IMR-90 (cell line): ENCODE results near the gene SAMD1. TPM values are rescaled to one million over a fixed set of nuclear protein-coding genes. Genes with fewer than 3 reads are reported as not detected.

Experiments
- ATAC-seq: fragments of 200-7000 bp; cut with Tn5 transposase; 2 replicates; pipeline ENCODE4 v1.9.1; 2020; ENCODE audit warnings: low read depth, mild to moderate bottlenecking, moderate library complexity
- BruUV-seq: library from RNA; stranded (reverse); fragments of 400-500 nt; replicated peaks from 2 replicates; lab custom pipeline; 2021; lab: Mats Ljungman, UMichigan
- CTCF ChIA-PET: fragments of 300-600 bp; formaldehyde crosslinking; extraction: SDS; loops from one replicate; lab custom pipeline; 2021; ENCODE audit warnings: antibody characterized with exemption; lab: Yijun Ruan, JAX
- POLR2A ChIA-PET: fragments of 300-600 bp; sonication (Branson Sonifier 250); formaldehyde crosslinking; loops from one replicate; lab custom pipeline; 2022; ENCODE audit warnings: antibody characterized with exemption; ENCODE audit not compliant: unreplicated experiment; lab: Charles Lee
- DNase-seq: peaks from one replicate; pipeline ENCODE4 v3.0.0; 2013
- H2AFZ ChIP-seq: replicated peaks from 2 replicates; pipeline ENCODE3; 2013; ENCODE audit warnings: low read length, mild to moderate bottlenecking; ENCODE audit not compliant: poor library complexity
- H2AK5ac ChIP-seq: 2 replicates; pipeline ENCODE4 v1.6.1; 2013; ENCODE audit warnings: low read depth, low read length, inconsistent platforms
- H2AK9ac ChIP-seq: replicated peaks from 2 replicates; pipeline ENCODE3; 2013; ENCODE audit warnings: mild to moderate bottlenecking, low read depth, low read length, moderate library complexity; ENCODE audit not compliant: poor library complexity
- H2BK120ac ChIP-seq: 2 replicates; pipeline ENCODE4 v1.6.1; 2013; ENCODE audit warnings: low read depth, low read length, inconsistent platforms
- H2BK15ac ChIP-seq: 3 replicates; pipeline ENCODE4 v1.6.1; 2013; ENCODE audit warnings: low read depth, low read length, inconsistent platforms
- H2BK20ac ChIP-seq: 2 replicates; pipeline ENCODE4 v1.6.1; 2013; ENCODE audit warnings: low read depth, mild to moderate bottlenecking, inconsistent platforms, low read length, moderate library complexity
- H2BK5ac ChIP-seq: 2 replicates; pipeline ENCODE4 v1.6.1; 2013; ENCODE audit warnings: mild to moderate bottlenecking, low read depth, low read length, inconsistent platforms; ENCODE audit not compliant: poor library complexity, severe bottlenecking
- H3K14ac ChIP-seq: replicated peaks from 2 replicates; pipeline ENCODE4 v1.6.1; 2013; ENCODE audit warnings: low read depth, low read length, inconsistent platforms
- H3K18ac ChIP-seq: 2 replicates; pipeline ENCODE4 v1.6.1; 2013; ENCODE audit warnings: low read depth, low read length, control low read depth
- H3K23ac ChIP-seq: 2 replicates; pipeline ENCODE4 v1.6.1; 2013; ENCODE audit warnings: low read depth, low read length, inconsistent platforms
- H3K27ac ChIP-seq: 2 replicates; pipeline ENCODE4 v1.5.1; 2013; ENCODE audit warnings: mild to moderate bottlenecking, control low read depth, low read length; ENCODE audit not compliant: insufficient read depth
- H3K27me3 ChIP-seq: 2 replicates; pipeline ENCODE4 v1.6.1; 2013; ENCODE audit warnings: low read length; ENCODE audit not compliant: control insufficient read depth, insufficient read depth
- H3K36me3 ChIP-seq: 2 replicates; pipeline ENCODE4 v1.6.1; 2013; ENCODE audit warnings: low read length, mixed read lengths; ENCODE audit not compliant: control insufficient read depth, insufficient read depth
- H3K4ac ChIP-seq: 2 replicates; pipeline ENCODE4 v1.6.1; 2013; ENCODE audit warnings: low read depth, low read length, inconsistent platforms
- H3K4me1 ChIP-seq: 2 replicates; pipeline ENCODE4 v1.6.1; 2013; ENCODE audit warnings: low read length, mixed read lengths; ENCODE audit not compliant: control insufficient read depth, insufficient read depth
- H3K4me2 ChIP-seq: 2 replicates; pipeline ENCODE4 v1.6.1; 2013; ENCODE audit warnings: low read depth, mild to moderate bottlenecking, control low read depth, low read length, moderate library complexity
- H3K4me3 ChIP-seq: 2 replicates; pipeline ENCODE4 v1.5.1; 2013; ENCODE audit warnings: low read depth, mild to moderate bottlenecking, control low read depth, low read length, moderate library complexity; ENCODE audit not compliant: insufficient read depth
- H3K56ac ChIP-seq: 2 replicates; pipeline ENCODE4 v1.6.1; 2013; ENCODE audit warnings: low read length, inconsistent platforms; ENCODE audit not compliant: insufficient read depth; ENCODE audit errors: extremely low read depth
- H3K79me1 ChIP-seq, 2 experiments: 2 replicates each; pipeline ENCODE4 v1.6.1; 2013; ENCODE audit warnings: low read length in 2 of 2, inconsistent platforms in 1 of 2, low read depth in 1 of 2
- H3K9ac ChIP-seq: 2 replicates; pipeline ENCODE4 v1.6.1; 2013; ENCODE audit warnings: low read depth, low read length, control low read depth
- H3K9me1 ChIP-seq: 2 replicates; pipeline ENCODE4 v1.6.1; 2013; ENCODE audit warnings: low read length, inconsistent platforms; ENCODE audit not compliant: insufficient read depth
- H3K9me3 ChIP-seq: 2 replicates; pipeline ENCODE4 v1.6.1; 2013; ENCODE audit warnings: low read length; ENCODE audit not compliant: control insufficient read depth, insufficient read depth
- H4K20me1 ChIP-seq: 2 replicates; pipeline ENCODE4 v1.6.1; 2013; ENCODE audit warnings: low read length, inconsistent platforms; ENCODE audit not compliant: insufficient read depth
- H4K5ac ChIP-seq: 2 replicates; pipeline ENCODE4 v1.6.1; 2013; ENCODE audit warnings: mild to moderate bottlenecking, low read depth, low read length, control low read depth
- H4K8ac ChIP-seq, 2 experiments: 2 replicates each; pipeline ENCODE4 v1.6.1; 2013; ENCODE audit warnings: low read depth in 2 of 2, low read length in 2 of 2, control low read depth in 1 of 2, inconsistent platforms in 1 of 2
- H4K91ac ChIP-seq: 2 replicates; pipeline ENCODE4 v1.6.1; 2013; ENCODE audit warnings: low read depth, low read length, inconsistent platforms; ENCODE audit not compliant: insufficient read depth
- BHLHE40 ChIP-seq: fragments of 150-350 bp; IDR thresholded peaks from 2 replicates; pipeline ENCODE4 v1.6.1; 2016; ENCODE audit warnings: mild to moderate bottlenecking, low read depth, low read length
- CEBPB ChIP-seq: IDR thresholded peaks from 2 replicates; pipeline ENCODE4 v1.6.1; 2012; ENCODE audit warnings: low read depth, low read length, improper control_type of control experiment
- CHD1 ChIP-seq: IDR thresholded peaks from 2 replicates; pipeline ENCODE4 v1.6.1; 2012; ENCODE audit warnings: low read depth, low read length, improper control_type of control experiment
- FOS ChIP-seq: fragments of 150-350 bp; IDR thresholded peaks from 2 replicates; pipeline ENCODE4 v1.6.1; 2016; ENCODE audit warnings: low read depth, low read length
- MAFK ChIP-seq: IDR thresholded peaks from 2 replicates; pipeline ENCODE4 v1.6.1; 2012; ENCODE audit warnings: low read depth, low read length, improper control_type of control experiment
- MAZ ChIP-seq: IDR thresholded peaks from 2 replicates; pipeline ENCODE4 v1.6.1; 2012; ENCODE audit warnings: low read depth, mild to moderate bottlenecking, low read length, improper control_type of control experiment, moderate library complexity, borderline replicate concordance
- MXI1 ChIP-seq: IDR thresholded peaks from 2 replicates; pipeline ENCODE4 v1.6.1; 2012; ENCODE audit warnings: low read depth, mild to moderate bottlenecking, low read length, moderate library complexity, borderline replicate concordance
- NFE2L2 ChIP-seq: fragments of 150-350 bp; IDR thresholded peaks from 2 replicates; pipeline ENCODE4 v1.6.1; 2016; ENCODE audit warnings: low read depth, mild to moderate bottlenecking, low read length
- POLR2A ChIP-seq: IDR thresholded peaks from 2 replicates; pipeline ENCODE4 v1.6.1; 2012; ENCODE audit warnings: mild to moderate bottlenecking, low read depth, low read length
- RAD21 ChIP-seq: IDR thresholded peaks from 2 replicates; pipeline ENCODE4 v1.6.1; 2012; ENCODE audit warnings: low read length, improper control_type of control experiment
- RCOR1 ChIP-seq: IDR thresholded peaks from 2 replicates; pipeline ENCODE4 v1.6.1; 2012; ENCODE audit warnings: mild to moderate bottlenecking, low read length, improper control_type of control experiment; ENCODE audit not compliant: insufficient replicate concordance
- RFX5 ChIP-seq: IDR thresholded peaks from 2 replicates; pipeline ENCODE4 v1.8.0; 2012; ENCODE audit warnings: low read depth, mild to moderate bottlenecking, low read length, moderate library complexity
- WGBS, 2 experiments: methylation state at CpG; one replicate each; pipeline versions ENCODE4 v1.1.5 to v1.1.7; 2013; ENCODE audit warnings: missing lambda C conversion rate in 2 of 2; ENCODE audit not compliant: insufficient read length in 1 of 2; ENCODE audit errors: extremely low coverage in 2 of 2; 5-methylcytosine and 5-hydroxymethylcytosine counted together
- dilution Hi-C: fragments of 300-500 bp; cut with HindIII; formaldehyde crosslinking; loops from one replicate; pipeline ENCODE4 v1.14.3; 2018; ENCODE audit warnings: low sequenced_read_pairs; ENCODE audit not compliant: unreplicated experiment
- in situ Hi-C: fragments of 300-500 bp; cut with MboI; formaldehyde crosslinking; loops from 3 replicates; pipeline ENCODE4 v1.14.3; 2019; ENCODE audit warnings: low sequenced_read_pairs, inconsistent platforms, mixed read lengths
- intact Hi-C: fragments of 100-400 bp; cut with micrococcal nuclease; formaldehyde crosslinking; loops from 2 replicates; pipeline ENCODE4 v1.10.0; 2022
- polyA plus RNA-seq, 3 experiments: library from polyadenylated mRNA; depleted of rRNA; stranded (reverse); fragments of >200 nt; gene quantifications; 2 replicates each; pipeline ENCODE4 v1.2.3, GENCODE V29; 2012; ENCODE audit warnings: low replicate concordance in 1 of 3
- total RNA-seq: library from RNA; depleted of rRNA; stranded (reverse); fragments of >200 nt; gene quantifications from 2 replicates; pipeline ENCODE4 v1.2.3, GENCODE V29; 2012
- TF ChIP-seq, protein P1 (sequence below): conservative IDR thresholded peaks from 2 replicates; pipeline ENCODE4 v1.5.1; 2012; ENCODE audit warnings: mild to moderate bottlenecking, low read depth, low read length, improper control_type of control experiment
- TF ChIP-seq, protein P2 (sequence below): fragments of 150-350 bp; IDR thresholded peaks from 2 replicates; pipeline ENCODE4 v1.6.1; 2017; ENCODE audit warnings: mild to moderate bottlenecking, antibody characterized with exemption, low read length, low read depth
- TF ChIP-seq, protein P3 (sequence below): fragments of 150-350 bp; IDR thresholded peaks from 2 replicates; pipeline ENCODE4 v1.6.1; 2016; ENCODE audit warnings: low read depth, mild to moderate bottlenecking, low read length, moderate library complexity, borderline replicate concordance

Gene SAMD1
- total and polyA plus RNA-seq, 2 of the 4 experiments (the other 2 are of a cell fraction) = 6.5 to 14.1 TPM

DNA sequence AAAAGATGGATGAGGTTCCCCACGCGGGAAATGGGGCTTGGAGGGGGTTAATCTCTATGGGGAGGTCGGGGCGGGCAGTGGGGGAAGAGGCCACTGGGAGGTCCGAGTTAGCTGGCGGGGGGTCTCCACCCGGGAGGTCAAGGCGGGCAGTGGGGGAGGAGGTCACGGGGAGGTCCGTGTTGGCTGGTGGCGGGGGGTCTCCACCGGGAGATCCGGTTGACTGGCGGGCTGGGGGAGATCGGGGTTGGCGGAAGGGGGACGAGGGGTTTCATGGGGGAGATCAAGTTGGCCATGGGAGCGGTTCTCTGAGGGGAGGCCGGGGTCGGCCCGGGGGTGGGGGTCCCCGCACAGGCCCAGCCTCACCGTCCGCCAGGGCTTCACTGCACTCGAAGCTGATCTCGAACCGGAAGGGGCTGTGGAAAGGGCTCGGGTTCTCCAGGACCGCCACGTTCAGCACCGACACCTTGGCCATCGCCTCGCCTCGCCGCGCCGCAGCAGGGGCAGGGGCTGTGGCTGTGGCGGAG lies 45.5 kb upstream of the SAMD1 start:
- H3K27me3 ChIP-seq = no peaks in the 10 kb centered on the region
- H2AK5ac ChIP-seq = peak overlapping the region; percentile 82; the same call in 1 of the 2 replicates
- no peak overlapping the region for H4K8ac ChIP-seq
- WGBS, 2 experiments = 0% methylated on average over 6 of the region's 38 CpGs; no CpG with 5 or more reads in 1 of the 2 experiments
- in situ Hi-C loops (no loop called here), intact Hi-C loops (loop anchor here (2.0 to 5.0 kb wide), 3 partner anchors 45 to 341 kb away; partner anchors contain the start of genes PTGER1 and SAMD1), dilution Hi-C loops (no loop called here)
- POLR2A ChIA-PET = no interaction called here
- no peak overlapping the region for H4K5ac ChIP-seq
- H3K36me3 ChIP-seq = no peaks in the 10 kb centered on the region
- H3K9ac ChIP-seq = peak overlapping the region; percentile 30; the same call in 1 of the 2 replicates
- H3K27ac ChIP-seq = peak overlapping the region; percentile 53; the same call in 1 of the 2 replicates
- peaks cover 6% of the 10 kb centered on the region for H3K4me1 ChIP-seq
- CTCF ChIA-PET = interaction anchor here (0.6 to 1.7 kb wide), 17 partner anchors 12 to 284 kb away, joined by 3 to 8 read pairs (median 4); no protein-coding TSS in a partner anchor
- peak overlapping the region; percentile 99 for H2AFZ ChIP-seq
- H3K79me1 ChIP-seq = peaks cover 15 to 45% of the 10 kb centered on the region in 2 experiments
- no peak overlapping the region; the same call in 1 of the 2 replicates for H3K56ac ChIP-seq
- no peaks in the 10 kb centered on the region for H3K9me3 ChIP-seq
- no peak overlapping the region for H2BK20ac ChIP-seq
- no peak overlapping the region for H2BK5ac ChIP-seq
- 0 out of 2 replicates have a peak overlapping the region, but pooled peaks have one; percentile 17 for H3K4ac ChIP-seq
- no TSS peak for BruUV-seq
- H3K14ac ChIP-seq = no peak overlapping the region
- no peak overlapping the region for H3K18ac ChIP-seq
- ATAC-seq (no peak), DNase-seq (no peak)
- no peak overlapping the region for H2BK120ac ChIP-seq
- H3K4me3 ChIP-seq = peak overlapping the region; percentile 66
- peak overlapping the region; percentile 71 for H3K4me2 ChIP-seq
- peak overlapping the region; percentile 49; the same call in 1 of the 2 replicates for H4K91ac ChIP-seq
- peaks cover 9% of the 10 kb centered on the region; the same call in 1 of the 2 replicates for H4K20me1 ChIP-seq
- 0 out of 2 replicates have a peak overlapping the region, but pooled peaks have one; percentile 53 for H3K23ac ChIP-seq
- H2BK15ac ChIP-seq = no peak overlapping the region
- no peaks in the 10 kb centered on the region for H3K9me1 ChIP-seq
- H2AK9ac ChIP-seq = peak overlapping the region; percentile 94
- TF ChIP-seq MXI1 = no peak
- TF ChIP-seq, protein P1, sequence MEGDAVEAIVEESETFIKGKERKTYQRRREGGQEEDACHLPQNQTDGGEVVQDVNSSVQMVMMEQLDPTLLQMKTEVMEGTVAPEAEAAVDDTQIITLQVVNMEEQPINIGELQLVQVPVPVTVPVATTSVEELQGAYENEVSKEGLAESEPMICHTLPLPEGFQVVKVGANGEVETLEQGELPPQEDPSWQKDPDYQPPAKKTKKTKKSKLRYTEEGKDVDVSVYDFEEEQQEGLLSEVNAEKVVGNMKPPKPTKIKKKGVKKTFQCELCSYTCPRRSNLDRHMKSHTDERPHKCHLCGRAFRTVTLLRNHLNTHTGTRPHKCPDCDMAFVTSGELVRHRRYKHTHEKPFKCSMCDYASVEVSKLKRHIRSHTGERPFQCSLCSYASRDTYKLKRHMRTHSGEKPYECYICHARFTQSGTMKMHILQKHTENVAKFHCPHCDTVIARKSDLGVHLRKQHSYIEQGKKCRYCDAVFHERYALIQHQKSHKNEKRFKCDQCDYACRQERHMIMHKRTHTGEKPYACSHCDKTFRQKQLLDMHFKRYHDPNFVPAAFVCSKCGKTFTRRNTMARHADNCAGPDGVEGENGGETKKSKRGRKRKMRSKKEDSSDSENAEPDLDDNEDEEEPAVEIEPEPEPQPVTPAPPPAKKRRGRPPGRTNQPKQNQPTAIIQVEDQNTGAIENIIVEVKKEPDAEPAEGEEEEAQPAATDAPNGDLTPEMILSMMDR = no peak
- TF ChIP-seq NFE2L2 = no peak
- no peak for TF ChIP-seq CHD1
- no peak for TF ChIP-seq MAFK
- TF ChIP-seq RAD21 = no peak
- TF ChIP-seq CEBPB = no peak
- TF ChIP-seq BHLHE40 = no peak
- TF ChIP-seq, protein P2, sequence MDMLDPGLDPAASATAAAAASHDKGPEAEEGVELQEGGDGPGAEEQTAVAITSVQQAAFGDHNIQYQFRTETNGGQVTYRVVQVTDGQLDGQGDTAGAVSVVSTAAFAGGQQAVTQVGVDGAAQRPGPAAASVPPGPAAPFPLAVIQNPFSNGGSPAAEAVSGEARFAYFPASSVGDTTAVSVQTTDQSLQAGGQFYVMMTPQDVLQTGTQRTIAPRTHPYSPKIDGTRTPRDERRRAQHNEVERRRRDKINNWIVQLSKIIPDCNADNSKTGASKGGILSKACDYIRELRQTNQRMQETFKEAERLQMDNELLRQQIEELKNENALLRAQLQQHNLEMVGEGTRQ = no peak
- no peak for TF ChIP-seq POLR2A
- TF ChIP-seq MAZ = no peak
- TF ChIP-seq FOS = no peak
- TF ChIP-seq, protein P3, sequence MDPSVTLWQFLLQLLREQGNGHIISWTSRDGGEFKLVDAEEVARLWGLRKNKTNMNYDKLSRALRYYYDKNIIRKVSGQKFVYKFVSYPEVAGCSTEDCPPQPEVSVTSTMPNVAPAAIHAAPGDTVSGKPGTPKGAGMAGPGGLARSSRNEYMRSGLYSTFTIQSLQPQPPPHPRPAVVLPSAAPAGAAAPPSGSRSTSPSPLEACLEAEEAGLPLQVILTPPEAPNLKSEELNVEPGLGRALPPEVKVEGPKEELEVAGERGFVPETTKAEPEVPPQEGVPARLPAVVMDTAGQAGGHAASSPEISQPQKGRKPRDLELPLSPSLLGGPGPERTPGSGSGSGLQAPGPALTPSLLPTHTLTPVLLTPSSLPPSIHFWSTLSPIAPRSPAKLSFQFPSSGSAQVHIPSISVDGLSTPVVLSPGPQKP = no peak
- no peak for TF ChIP-seq RCOR1
- no peak for TF ChIP-seq RFX5
